H1 (cell line): ENCODE measurements around the gene SLC12A4. TPM values are rescaled to one million over a fixed set of nuclear protein-coding genes. Genes with fewer than 3 reads are reported as not detected.

Source experiments
- CREB1 ChIP-seq: IDR thresholded peaks from 2 replicates; pipeline ENCODE4 v1.6.1; 2012; ENCODE audit warnings: inconsistent platforms
- FOSL1 ChIP-seq: IDR thresholded peaks from 2 replicates; pipeline ENCODE4 v1.6.1; 2011; ENCODE audit warnings: mild to moderate bottlenecking, low read depth, low read length, moderate library complexity; ENCODE audit not compliant: insufficient read depth
- RXRA ChIP-seq: IDR thresholded peaks from 2 replicates; pipeline ENCODE4 v1.6.1; 2011; ENCODE audit warnings: low read depth, mild to moderate bottlenecking, low read length, moderate library complexity; ENCODE audit not compliant: insufficient read depth
- SAP30 ChIP-seq: fragments of 300-600 bp; sonication (generic); IDR thresholded peaks from 2 replicates; pipeline ENCODE4 v1.7.1; 2012; ENCODE audit warnings: low read length, moderate library complexity, mild to moderate bottlenecking, inconsistent platforms; ENCODE audit not compliant: insufficient read depth, insufficient replicate concordance
- SP1 ChIP-seq: IDR thresholded peaks from 2 replicates; pipeline ENCODE4 v1.6.1; 2011; ENCODE audit warnings: low read depth, low read length
- SUZ12 ChIP-seq: fragments of 200-600 bp; sonication (generic); IDR thresholded peaks from 2 replicates; pipeline ENCODE4 v1.6.1; 2012; ENCODE audit warnings: mild to moderate bottlenecking, inconsistent platforms, low read length, moderate library complexity, mixed read lengths
- polyA plus RNA-seq, 7 experiments: library from polyadenylated mRNA; depleted of rRNA in 3 of 7; stranded (reverse) in 5 of 7; unstranded in 2 of 7; fragments of >200 nt in 5 of 7; fragments of 200-250 nt in 2 of 7; gene quantifications; 1 replicate in 5 of 7; 2 replicates in 1 of 7; 4 replicates in 1 of 7; pipeline versions ENCODE4 v1.2.1 to v1.2.3, GENCODE V29; 2011 to 2013; ENCODE audit warnings: missing spikeins in 2 of 7, mixed read lengths in 2 of 7
- total RNA-seq: library from RNA; stranded (reverse); fragmentation: NEBNext Ultra II Directional; extraction: Animal tissue kit (Norgen Biotek cat#: 25700); gene quantifications from 2 replicates; pipeline ENCODE4 v1.2.1, GENCODE V29; 2021

Gene SLC12A4
- total and polyA plus RNA-seq, 2 of the 8 experiments (the other 6 are each of a cell fraction or from before 2014, with no cell fraction given): 41.3 to 49.3 TPM

GRCh38 chr16:68005786-68006286 lies 37.4 kb upstream of the SLC12A4 start (continued):
- no peak for TF ChIP-seq SUZ12
- TF ChIP-seq SAP30: no peak
- TF ChIP-seq FOSL1: no peak
- TF ChIP-seq CREB1: no peak
- TF ChIP-seq SP1: no peak
- no peak for TF ChIP-seq RXRA
